H4 (cell line): ENCODE data around the gene LEO1. TPM values are rescaled to one million over a fixed set of nuclear protein-coding genes. Genes with fewer than 3 reads are reported as not detected.

Experiments used
- DNase-seq: peaks from one replicate; pipeline ENCODE4 v3.0.0-alpha.2; 2015; ENCODE audit warnings: low spot score
- total RNA-seq: library from RNA; depleted of rRNA; stranded (reverse); fragments of >200 nt; shearing (Covaris generic); gene quantifications from 2 replicates; pipeline ENCODE4 v1.2.3, GENCODE V29; 2014; rRNA removed

LEO1 gene
- total RNA-seq, 1 experiment from 2014 or later = 31.9 TPM

GRCh38 chr15:51931638-51932037 is 39.9 kb downstream of the LEO1 start:
- DNase-seq = peak; percentile 20

GRCh38 chr15:51931016-51931415 is 40.6 kb downstream of the LEO1 start:
- no peak for DNase-seq

- DNase-seq = no peak
Observed at GRCh38 chr15:51926809-51927208, 44.8 kb downstream of the LEO1 start.

GRCh38 chr15:51924156-51925068 is 47.2 kb downstream of the LEO1 start:
- no peak for DNase-seq

- DNase-seq = peak; percentile 24
Observed at GRCh38 chr15:51917493-51917892, 54.1 kb downstream of the LEO1 start.

- DNase-seq = no peak
Observed at GRCh38 chr15:51912528-51912927, 59.0 kb downstream of the LEO1 start.

GRCh38 chr15:51909584-51909983 is 62.0 kb downstream of the LEO1 start:
- DNase-seq = no peak

GRCh38 chr15:51908316-51908715 is 63.3 kb downstream of the LEO1 start:
- DNase-seq = peak; percentile 21

GRCh38 chr15:51907136-51907862 is 64.3 kb downstream of the LEO1 start:
- peak; percentile 67 for DNase-seq

GRCh38 chr15:51904931-51905330 is 66.6 kb downstream of the LEO1 start:
- no peak for DNase-seq

GRCh38 chr15:51904421-51904820 is 67.2 kb downstream of the LEO1 start:
- DNase-seq = no peak

GRCh38 chr15:51889486-51889885 is 82.1 kb downstream of the LEO1 start:
- DNase-seq = no peak

GRCh38 chr15:51888593-51889195 is 82.9 kb downstream of the LEO1 start:
- no peak for DNase-seq

Other genes with a start within 250 kb of the LEO1 start
- gene LYSMD2, start 234.1 kb downstream of the LEO1 start, total RNA-seq = 19.3 and 21.3 TPM in 2 replicates
- 0.64 and 7.1 TPM in 2 replicates for gene TMOD2, start 220.2 kb downstream of the LEO1 start, total RNA-seq
- 21.2 and 22.5 TPM in 2 replicates for gene TMOD3, start 142.1 kb downstream of the LEO1 start, total RNA-seq
- 54.7 and 62.8 TPM in 2 replicates for gene MAPK6, start 47.4 kb upstream of the LEO1 start, total RNA-seq
- not detected in 2 replicates for gene BCL2L10, start 141.0 kb upstream of the LEO1 start, total RNA-seq
- 12.9 and 25.6 TPM in 2 replicates for gene GNB5, start 219.6 kb upstream of the LEO1 start, total RNA-seq